HepG2 (cell line): Measurements from ENCODE around the gene NFE2. TPM values are rescaled to one million over a fixed set of nuclear protein-coding genes. Genes with fewer than 3 reads are reported as not detected.

Experiments used
- AGO1 ChIP-seq: fragments of 200-400 bp; formaldehyde crosslinking; IDR thresholded peaks from 2 replicates; pipeline ENCODE4 v1.6.1; 2017; ENCODE audit warnings: mild to moderate bottlenecking, low read depth, low read length, moderate library complexity; ENCODE audit not compliant: poor library complexity, severe bottlenecking
- AHR ChIP-seq: IDR thresholded peaks from 2 replicates; pipeline ENCODE4 v1.6.1; 2018; ENCODE audit warnings: missing genetic modification reagents, missing compliant biosample characterization
- ASH2L ChIP-seq: fragments of 300-600, 200-600 bp; sonication (generic); IDR thresholded peaks from 2 replicates; pipeline ENCODE4 v1.7.0; 2017; ENCODE audit warnings: low read depth, mild to moderate bottlenecking, moderate library complexity, mixed read lengths, low read length; ENCODE audit not compliant: insufficient read length
- CREB1 ChIP-seq, 2 experiments: fragments of 450-650 bp in 1 of 2; IDR thresholded peaks; 2 replicates each; pipeline ENCODE4 v1.6.1; 2016 to 2017; ENCODE audit warnings: control low read depth in 1 of 2, mild to moderate bottlenecking in 1 of 2, missing compliant biosample characterization in 1 of 2, missing genetic modification characterization in 1 of 2
- DRAP1 ChIP-seq: IDR thresholded peaks from 2 replicates; pipeline ENCODE4 v1.6.1; 2016; ENCODE audit warnings: missing genetic modification reagents, missing compliant biosample characterization
- GATA4 ChIP-seq: sonication (generic); IDR thresholded peaks from 2 replicates; pipeline ENCODE4 v1.6.1; 2016; ENCODE audit warnings: antibody characterized with exemption, low read depth, borderline replicate concordance
- HMGA1 ChIP-seq: sonication (generic); formaldehyde crosslinking; conservative IDR thresholded peaks from 2 replicates; pipeline ENCODE4 v1.4.0; 2020; ENCODE audit warnings: missing genetic modification reagents
- HMGXB3 ChIP-seq: sonication (generic); formaldehyde crosslinking; IDR thresholded peaks from 2 replicates; pipeline ENCODE4 v1.4.0; 2020; ENCODE audit warnings: missing genetic modification reagents, borderline replicate concordance
- HOXD1 ChIP-seq: sonication (generic); formaldehyde crosslinking; IDR thresholded peaks from 2 replicates; pipeline ENCODE4 v1.5.0; 2020; ENCODE audit warnings: missing genetic modification reagents
- MEF2D ChIP-seq: sonication (generic); formaldehyde crosslinking; IDR thresholded peaks from 2 replicates; pipeline ENCODE4 v1.5.1; 2020; ENCODE audit warnings: mild to moderate bottlenecking, missing genetic modification reagents
- NR1H2 ChIP-seq: sonication (generic); formaldehyde crosslinking; IDR thresholded peaks from 2 replicates; pipeline ENCODE4 v1.8.1; 2022; ENCODE audit warnings: low read depth, missing genetic modification reagents, borderline replicate concordance
- PAF1 ChIP-seq: IDR thresholded peaks from 2 replicates; pipeline ENCODE4 v1.6.1; 2016; ENCODE audit warnings: missing genetic modification reagents, missing compliant biosample characterization
- PHF8 ChIP-seq: sonication (generic); formaldehyde crosslinking; IDR thresholded peaks from 2 replicates; pipeline ENCODE4 v1.5.0; 2020; ENCODE audit warnings: missing genetic modification reagents
- SAP130 ChIP-seq: IDR thresholded peaks from 2 replicates; pipeline ENCODE4 v1.6.1; 2016; ENCODE audit warnings: low read depth
- SMC3 ChIP-seq: IDR thresholded peaks from 2 replicates; pipeline ENCODE4 v1.6.1; 2011; ENCODE audit warnings: low read length, improper control_type of control experiment
- SOX5 ChIP-seq: IDR thresholded peaks from 2 replicates; pipeline ENCODE4 v1.6.1; 2016; ENCODE audit warnings: borderline replicate concordance
- ZBTB2 ChIP-seq: sonication (generic); formaldehyde crosslinking; IDR thresholded peaks from 2 replicates; pipeline ENCODE4 v1.8.0; 2022; ENCODE audit warnings: low read depth, missing genetic modification reagents
- ZFP41 ChIP-seq: sonication (generic); formaldehyde crosslinking; IDR thresholded peaks from 2 replicates; pipeline ENCODE4 v1.4.0; 2020; ENCODE audit warnings: mild to moderate bottlenecking, missing genetic modification reagents, borderline replicate concordance
- ZFX ChIP-seq: sonication (generic); formaldehyde crosslinking; IDR thresholded peaks from 2 replicates; pipeline ENCODE4 v1.4.0; 2020; ENCODE audit warnings: mild to moderate bottlenecking, low read depth, missing genetic modification reagents, moderate library complexity
- ZNF264 ChIP-seq: sonication (generic); formaldehyde crosslinking; IDR thresholded peaks from 2 replicates; pipeline ENCODE4 v1.4.0; 2020; ENCODE audit warnings: missing genetic modification reagents
- ZNF678 ChIP-seq: sonication (generic); formaldehyde crosslinking; IDR thresholded peaks from 2 replicates; pipeline ENCODE4 v1.4.0; 2020; ENCODE audit warnings: mild to moderate bottlenecking, missing genetic modification reagents
- ZNF850 ChIP-seq: sonication (generic); formaldehyde crosslinking; conservative IDR thresholded peaks from 2 replicates; pipeline ENCODE4 v1.9.0; 2021; ENCODE audit warnings: mild to moderate bottlenecking, missing genetic modification reagents
- polyA plus RNA-seq, 8 experiments: library from polyadenylated mRNA; depleted of rRNA in 3 of 8; stranded (reverse) in 7 of 8; unstranded in 1 of 8; fragments of >200 nt; fragmentation: Illumina TruSeq in 4 of 8; extraction: Trizol in 4 of 8; gene quantifications; 2 replicates each; pipeline versions ENCODE4 v1.2.1 to v1.2.3, GENCODE V29; 2011 to 2016; ENCODE audit warnings: low read depth in 4 of 8, missing spikeins in 1 of 8, mixed read lengths in 1 of 8; ENCODE audit not compliant: insufficient read depth in 1 of 8
- total RNA-seq, 5 experiments: library from RNA; depleted of rRNA; stranded (reverse); fragments of >200 nt; fragmentation: Illumina TruSeq; extraction: Trizol; gene quantifications; 2 replicates each; pipeline ENCODE4 v1.2.3, GENCODE V29; 2016; ENCODE audit warnings: low read depth in 1 of 5
- TF ChIP-seq, protein P1 (sequence below): sonication (generic); formaldehyde crosslinking; conservative IDR thresholded peaks from 2 replicates; pipeline ENCODE4 v1.8.0; 2022; ENCODE audit warnings: low read depth, missing genetic modification reagents

Gene NFE2
- total and polyA plus RNA-seq, 2 of the 13 experiments (the other 11 are each of a cell fraction or from before 2014, with no cell fraction given), result 4.5 to 7.8 TPM

- TF ChIP-seq, protein P1, sequence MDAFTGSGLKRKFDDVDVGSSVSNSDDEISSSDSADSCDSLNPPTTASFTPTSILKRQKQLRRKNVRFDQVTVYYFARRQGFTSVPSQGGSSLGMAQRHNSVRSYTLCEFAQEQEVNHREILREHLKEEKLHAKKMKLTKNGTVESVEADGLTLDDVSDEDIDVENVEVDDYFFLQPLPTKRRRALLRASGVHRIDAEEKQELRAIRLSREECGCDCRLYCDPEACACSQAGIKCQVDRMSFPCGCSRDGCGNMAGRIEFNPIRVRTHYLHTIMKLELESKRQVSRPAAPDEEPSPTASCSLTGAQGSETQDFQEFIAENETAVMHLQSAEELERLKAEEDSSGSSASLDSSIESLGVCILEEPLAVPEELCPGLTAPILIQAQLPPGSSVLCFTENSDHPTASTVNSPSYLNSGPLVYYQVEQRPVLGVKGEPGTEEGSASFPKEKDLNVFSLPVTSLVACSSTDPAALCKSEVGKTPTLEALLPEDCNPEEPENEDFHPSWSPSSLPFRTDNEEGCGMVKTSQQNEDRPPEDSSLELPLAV (CRISPR knock-in tag), result no peak
- no peak for TF ChIP-seq GATA4
- TF ChIP-seq ZNF678 (CRISPR knock-in tag), result no peak
- no peak for TF ChIP-seq HOXD1 (CRISPR knock-in tag)
- no peak for TF ChIP-seq HMGA1 (CRISPR knock-in tag)
- TF ChIP-seq ZFP41 (CRISPR knock-in tag), result no peak
- TF ChIP-seq MEF2D, result no peak
- TF ChIP-seq ZNF264 (CRISPR knock-in tag), result no peak
- peak; percentile 77 for TF ChIP-seq SOX5
- TF ChIP-seq CREB1 (IDR thresholded peaks at IDR 0.05), result no peak
- TF ChIP-seq CREB1 (CRISPR knock-in tag; IDR thresholded peaks at IDR 0.05), result 0 out of 2 replicates have a peak, but pooled peaks have one; percentile 49
- no peak for TF ChIP-seq ZFX
- peak; percentile 13 for TF ChIP-seq ASH2L
- TF ChIP-seq SMC3, result no peak
- TF ChIP-seq SAP130, result peak; percentile 28
- TF ChIP-seq HMGXB3 (CRISPR knock-in tag), result 0 out of 2 replicates have a peak, but pooled peaks have one; percentile 18
- no peak for TF ChIP-seq ZNF850
- no peak for TF ChIP-seq NR1H2 (CRISPR knock-in tag)
- TF ChIP-seq DRAP1 (CRISPR knock-in tag), result 0 out of 2 replicates have a peak, but pooled peaks have one; percentile 14
- no peak for TF ChIP-seq ZBTB2 (CRISPR knock-in tag)
- TF ChIP-seq AGO1, result no peak
- TF ChIP-seq PHF8 (CRISPR knock-in tag), result no peak
- TF ChIP-seq AHR (CRISPR knock-in tag), result no peak
- no peak for TF ChIP-seq PAF1 (CRISPR knock-in tag)
Measured at GRCh38 chr12:54328595-54329337, 28.0 kb upstream of the NFE2 start (continued).
